HG02943 (cell line): Measurements from ENCODE around the gene SLC2A10.

Experiments used
- ATAC-seq: cut with Tn5 transposase; IDR thresholded peaks from one replicate; pipeline ENCODE4 v1.9.1; 2021; ENCODE audit warnings: mild to moderate bottlenecking, low read depth, moderate library complexity; ENCODE audit not compliant: unreplicated experiment

Gene SLC2A10

DNA sequence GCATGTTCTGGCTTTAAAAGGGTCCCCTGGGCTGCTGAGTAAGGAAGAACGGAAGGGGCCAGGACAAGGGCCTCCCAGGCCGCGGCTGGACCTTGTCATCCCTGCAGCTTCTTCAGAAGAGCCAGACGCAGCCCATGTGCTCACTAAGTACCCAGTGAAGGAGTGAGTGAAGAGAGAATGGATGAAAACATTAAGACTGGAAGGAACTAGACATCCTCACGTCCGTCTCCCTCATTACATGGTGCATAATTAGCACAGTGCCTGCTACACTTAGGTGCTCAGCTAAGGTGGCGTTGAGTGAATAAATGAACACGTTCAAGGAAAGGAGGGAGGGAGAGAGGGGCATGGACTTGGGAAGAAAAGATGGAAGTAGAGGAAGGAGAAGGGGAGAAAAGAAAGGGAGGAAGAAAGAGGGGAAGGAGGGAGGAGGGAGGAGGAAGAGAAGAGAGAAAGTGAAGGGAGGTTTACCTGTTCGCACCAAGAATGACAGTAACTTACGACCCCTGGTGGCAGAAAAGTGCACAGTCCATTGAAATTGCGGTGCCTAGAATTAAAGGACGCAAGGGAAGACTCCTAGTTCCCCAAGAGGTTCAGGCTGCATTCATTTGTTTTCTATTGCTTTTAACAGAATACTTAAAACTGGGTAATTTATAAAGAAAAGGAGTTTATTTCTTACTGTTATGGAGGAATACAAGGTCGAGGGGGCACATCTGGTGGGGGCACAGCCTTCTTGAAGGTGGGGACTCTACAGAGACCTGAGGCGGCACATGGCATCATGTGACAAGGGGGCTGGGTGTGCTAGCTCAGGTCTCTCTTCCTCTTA lies 28.2 kb upstream of the SLC2A10 start:
- ATAC-seq, result no peak

DNA sequence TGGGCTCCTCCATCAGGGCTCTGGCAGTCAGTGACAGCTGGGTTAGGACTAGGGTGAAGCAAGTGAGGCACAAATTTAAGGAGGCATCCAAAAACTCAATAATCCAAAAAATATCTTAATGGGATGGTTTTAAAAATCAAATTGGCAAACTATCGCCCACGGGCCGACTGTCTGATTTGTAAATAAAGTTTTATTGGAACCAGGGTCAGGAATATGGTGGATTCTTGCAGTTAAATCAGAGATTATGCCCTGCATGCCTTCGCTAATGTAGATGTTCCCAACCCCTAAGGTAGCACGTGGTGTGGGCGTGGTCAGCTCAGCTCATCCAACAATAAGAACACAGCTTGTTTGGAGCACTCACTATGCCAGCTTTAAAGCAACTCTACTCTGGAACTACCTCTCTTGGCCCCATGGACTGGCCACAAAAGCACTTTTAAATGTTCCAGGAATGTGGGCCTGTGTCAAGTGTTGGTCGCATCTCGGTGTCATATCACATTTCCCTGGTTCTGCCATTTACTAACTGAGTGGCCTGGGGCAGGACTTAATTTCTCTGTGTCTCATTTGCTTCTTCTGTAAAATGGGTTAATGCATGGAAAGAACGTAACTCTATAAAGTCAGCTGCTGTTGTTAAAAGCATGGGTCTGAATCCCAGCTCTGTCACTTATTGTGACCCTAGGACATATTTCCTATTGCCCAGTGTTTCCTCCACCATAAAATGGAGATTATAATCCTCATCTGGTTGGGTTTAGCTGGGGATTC lies 27.2 kb upstream of the SLC2A10 start:
- ATAC-seq, result no peak

DNA sequence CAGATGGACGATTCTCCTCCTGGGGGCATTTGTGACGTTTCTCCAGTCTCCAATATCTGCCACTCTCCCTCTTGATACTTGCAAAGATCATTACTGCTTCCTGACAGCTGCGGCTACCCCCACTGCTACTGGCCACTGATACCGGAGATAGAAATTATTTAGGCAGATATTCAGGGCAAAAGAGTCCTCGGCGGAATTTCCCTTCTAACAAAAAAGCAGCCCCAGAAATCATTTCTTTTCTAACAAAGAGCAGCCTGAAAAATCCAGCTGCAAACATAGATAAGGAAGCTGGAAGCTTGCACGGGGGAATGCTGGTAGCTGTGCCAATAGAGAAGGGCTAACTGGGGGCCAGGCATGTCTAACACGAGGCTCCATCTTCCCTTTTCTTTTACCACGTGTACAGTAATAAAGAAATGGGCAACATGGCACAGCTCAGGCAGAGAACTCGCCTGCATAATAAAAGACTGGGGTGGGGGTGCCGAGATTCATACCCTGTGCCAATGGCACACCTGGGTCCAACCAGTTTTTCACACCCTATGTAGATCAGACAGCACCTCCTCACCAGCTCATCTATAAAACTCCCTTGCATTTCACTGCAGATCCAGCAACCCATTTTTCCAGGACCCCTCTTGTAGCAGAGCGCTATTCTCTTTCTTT lies 26.3 kb upstream of the SLC2A10 start:
- no peak for ATAC-seq

DNA sequence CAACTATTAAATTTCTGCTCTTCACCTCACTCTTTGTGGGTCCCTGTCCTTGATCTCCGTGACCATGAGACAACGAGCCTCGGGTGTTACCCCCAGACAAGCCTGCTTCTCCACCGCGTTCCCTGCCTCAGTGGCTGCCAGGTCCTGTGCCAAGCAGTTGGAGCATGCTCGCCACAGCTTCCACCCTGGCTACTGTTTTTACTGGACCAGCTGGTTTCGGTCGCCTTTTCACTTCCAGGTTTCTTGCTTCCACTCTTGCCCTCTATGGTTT lies 25.8 kb upstream of the SLC2A10 start:
- no peak for ATAC-seq

DNA sequence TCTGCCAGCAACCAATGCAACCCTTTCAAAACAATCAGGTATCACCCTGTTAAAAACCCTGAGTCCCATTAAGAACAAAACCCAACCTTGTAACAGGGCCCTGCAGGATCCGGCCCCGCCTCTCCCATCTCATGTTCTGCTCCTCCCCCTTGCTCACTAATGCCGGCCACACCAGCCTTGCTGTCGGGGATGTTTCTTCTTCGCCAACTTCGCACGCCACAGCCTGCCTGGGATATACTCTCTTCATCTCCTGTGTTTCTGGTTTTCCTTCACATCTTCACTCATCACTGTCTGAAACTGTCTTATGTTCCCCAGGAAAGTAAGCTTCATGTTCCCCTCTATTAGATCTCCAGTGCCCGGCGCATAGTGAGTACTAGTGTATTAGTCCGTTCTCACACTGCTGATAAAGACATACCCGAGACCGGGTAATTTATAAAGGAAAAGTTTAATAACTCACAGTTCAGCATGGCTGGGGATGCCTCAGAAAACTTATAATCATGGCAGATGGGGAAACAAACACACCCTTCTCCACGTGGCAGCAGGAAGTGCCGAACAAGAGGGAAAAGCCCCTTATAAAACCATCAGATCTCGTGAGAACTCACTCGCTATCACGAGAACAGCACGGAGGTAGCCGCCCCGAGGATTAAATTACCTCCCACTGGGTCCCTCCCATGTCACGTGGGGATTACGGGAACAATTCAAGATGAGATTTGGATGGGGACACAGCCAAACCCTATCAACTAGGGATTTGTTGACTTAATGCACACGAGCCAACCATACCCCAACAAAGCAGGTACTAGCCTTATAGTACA lies 25.3 kb upstream of the SLC2A10 start:
- ATAC-seq, result no peak

DNA sequence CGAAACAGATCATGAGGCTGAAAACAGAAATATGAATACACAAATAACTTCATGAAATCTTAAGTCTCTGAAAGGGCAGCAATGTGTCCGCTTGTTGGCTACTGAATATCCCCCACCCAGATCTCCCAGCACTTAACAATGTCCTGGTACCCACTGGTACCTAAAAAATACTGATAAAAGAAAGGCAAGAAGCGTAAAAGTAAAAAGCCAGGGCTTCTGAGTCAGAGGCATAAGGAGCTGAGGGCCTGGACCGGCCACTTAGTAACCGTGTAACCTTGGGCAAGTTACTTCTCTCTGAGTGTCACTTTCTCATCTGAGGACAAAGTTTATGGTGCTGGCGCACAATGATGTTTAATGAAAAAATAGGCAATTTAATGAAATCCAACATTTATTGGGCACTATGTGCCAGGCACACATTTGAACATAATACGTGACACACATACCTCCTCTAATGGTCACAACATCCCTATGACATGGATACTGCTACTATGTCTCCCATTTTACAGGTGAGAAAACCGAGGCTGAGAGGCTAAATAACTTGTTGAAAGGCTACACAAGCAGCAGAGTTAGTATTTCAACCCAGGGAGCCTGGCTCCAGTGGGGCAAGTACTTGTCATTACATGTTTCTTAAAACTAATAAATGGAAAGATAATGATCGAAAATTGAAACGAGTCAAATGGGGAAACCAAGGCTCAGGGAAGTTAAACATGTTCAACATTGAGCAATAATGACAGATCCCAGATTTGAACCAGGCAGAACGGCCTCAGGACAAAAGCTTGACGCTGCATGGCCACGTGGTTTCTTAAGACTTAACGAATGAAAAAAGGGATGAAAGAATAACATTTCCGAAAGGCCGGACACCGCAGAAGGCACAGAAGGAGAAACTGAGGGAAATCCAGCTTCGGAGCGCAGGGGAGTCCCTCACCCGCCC lies 21.0 kb upstream of the SLC2A10 start:
- no peak for ATAC-seq

DNA sequence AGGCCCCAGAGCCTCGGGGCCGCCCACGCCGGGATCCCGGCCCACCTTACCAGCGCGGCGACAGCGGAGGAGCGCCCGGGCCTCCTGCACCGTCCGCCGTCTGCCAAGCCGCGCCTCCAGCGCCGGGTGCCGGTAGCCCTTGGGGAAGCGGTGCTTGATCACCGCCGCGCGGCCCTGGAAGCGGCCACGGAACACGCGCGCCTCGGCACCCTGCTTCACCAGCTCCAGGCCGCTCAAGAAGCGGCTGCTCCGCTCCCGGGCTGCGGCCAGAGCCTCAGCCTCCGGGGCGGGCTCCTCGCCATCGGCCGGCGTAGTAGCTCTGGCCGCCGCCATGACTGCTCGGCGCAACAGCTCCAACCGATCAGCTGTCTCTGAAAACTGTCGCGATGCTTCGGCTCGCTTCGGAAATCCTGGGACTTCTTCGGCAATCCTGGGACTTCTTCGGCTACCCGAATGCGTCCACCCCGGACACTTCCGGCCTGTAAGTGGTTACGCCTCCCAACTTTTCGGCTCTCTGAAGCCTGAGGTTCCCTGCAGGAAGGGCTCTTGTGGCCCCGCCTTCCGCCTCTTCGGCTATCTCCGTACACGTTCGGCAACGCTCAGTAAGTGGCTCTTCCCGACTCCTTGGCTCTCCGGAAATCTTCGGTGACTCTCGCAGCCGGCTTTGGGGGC lies 20.2 kb upstream of the SLC2A10 start, which contains the start of gene TP53RK:
TSS of gene TP53RK (minus strand) at position 363 of the 672 bp plus-strand sequence. CDS start at position 333, 30 bp downstream.
- ATAC-seq, result peak; percentile 92

DNA sequence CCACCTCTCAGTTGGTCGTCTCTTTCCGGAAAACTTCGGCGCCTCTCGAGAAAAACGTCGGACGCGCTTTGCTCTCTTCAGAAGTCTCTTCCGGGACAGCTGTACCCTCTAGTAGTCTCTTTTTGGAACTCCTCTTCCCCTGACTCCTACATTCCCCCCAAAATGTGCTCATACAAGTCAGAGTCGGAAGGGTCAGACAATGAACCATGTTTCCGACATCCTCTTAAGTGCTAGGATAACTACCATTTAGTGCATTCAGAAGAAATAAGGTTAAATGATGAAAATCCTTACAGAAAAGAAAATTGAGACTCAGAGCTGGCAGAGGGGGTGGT lies 19.7 kb upstream of the SLC2A10 start:
- no peak for ATAC-seq

DNA sequence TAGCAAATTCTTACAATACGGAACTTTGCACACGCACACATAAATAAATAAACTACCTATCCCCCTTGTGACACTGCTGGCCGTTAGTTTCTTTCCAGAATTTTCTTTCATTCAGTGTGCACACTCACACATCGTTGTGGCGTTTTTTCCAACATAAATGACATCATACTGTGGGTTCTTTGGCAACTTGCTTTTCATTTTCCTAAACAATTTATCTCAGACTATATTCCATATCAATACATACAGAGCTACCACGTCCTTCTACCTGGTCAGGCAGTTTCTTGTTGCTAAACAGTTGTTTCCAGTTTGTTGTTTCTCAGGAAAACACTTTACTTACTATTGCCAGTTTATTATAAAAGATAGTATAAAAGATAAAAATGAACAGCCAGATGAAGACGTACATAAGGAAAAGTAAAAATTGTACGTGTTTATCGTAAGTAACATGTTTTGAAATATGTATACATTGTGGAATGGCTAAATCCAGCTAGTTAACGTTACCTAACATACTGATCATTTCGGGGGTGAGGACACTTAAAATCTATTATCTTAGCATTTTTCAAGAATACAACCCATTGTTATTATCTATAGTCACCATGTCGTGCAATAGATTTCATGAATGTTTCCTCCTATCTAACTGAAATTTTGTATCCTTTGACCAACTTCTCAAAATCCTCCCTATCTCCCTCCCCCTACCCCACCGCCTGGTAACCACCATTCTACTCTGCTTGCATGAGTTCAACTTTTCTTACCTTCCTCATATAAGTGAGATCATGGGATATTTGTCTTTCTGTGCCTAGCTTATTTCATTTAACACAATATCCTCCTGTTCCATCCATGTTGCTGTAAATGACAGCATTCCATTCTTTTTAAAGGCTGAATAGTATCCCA lies 19.0 kb upstream of the SLC2A10 start:
- no peak for ATAC-seq

DNA sequence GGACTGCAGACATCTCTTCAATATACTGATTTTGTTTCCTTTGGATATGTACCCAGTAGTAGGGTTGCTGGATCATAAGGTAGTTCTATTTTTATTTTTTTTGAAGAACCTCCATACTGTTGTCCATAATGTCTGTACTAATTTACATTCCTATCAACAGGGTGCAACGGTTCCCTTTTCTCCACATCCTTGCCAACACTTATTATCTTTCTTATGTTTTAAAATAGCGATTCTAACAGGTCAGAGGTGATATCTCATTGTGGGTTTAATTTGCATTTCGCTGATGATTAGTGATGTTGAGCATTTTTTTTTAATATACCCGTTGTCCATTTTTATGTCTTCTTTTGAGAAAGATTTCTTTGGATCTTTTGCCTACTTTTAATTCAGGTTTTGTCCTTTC lies 18.3 kb upstream of the SLC2A10 start:
- ATAC-seq, result no peak

DNA sequence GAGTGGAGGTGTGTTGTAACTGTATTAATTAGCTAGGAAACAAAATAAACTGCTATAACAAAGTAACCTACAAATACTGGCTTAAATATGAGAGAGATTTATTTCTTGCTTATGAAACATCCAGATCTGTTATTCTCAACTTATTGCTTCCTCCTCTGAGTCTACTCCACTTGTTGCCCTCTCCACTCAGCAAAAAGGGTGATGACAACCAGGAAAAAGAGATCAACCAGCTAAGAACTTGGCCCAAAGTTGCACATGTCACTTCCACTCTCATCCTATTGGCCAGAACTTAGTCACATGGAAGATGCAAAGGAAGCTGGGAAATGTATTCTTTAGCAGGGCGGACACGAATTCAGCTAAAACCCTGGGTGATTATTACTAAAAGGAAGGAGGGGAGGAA lies 15.0 kb upstream of the SLC2A10 start:
- ATAC-seq, result no peak

DNA sequence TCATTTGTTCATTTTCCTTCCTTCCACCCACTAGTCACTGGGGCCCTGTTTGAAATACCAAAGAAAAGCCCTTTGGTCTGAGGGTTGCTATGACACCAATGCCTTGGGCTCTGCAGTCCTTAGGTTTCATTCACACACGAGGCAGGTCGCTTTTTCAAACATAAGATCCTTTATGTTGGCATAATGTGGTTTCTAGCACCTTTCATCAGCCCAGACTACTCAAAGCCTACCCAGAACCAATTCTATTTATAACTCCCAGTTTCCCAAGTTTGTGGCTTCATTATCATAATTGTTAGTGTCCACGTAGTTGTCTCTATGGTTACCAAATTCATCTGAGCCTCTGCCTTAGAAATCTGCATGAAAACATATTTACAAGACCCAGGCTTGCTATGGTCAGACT lies 13.6 kb upstream of the SLC2A10 start:
- no peak for ATAC-seq

DNA sequence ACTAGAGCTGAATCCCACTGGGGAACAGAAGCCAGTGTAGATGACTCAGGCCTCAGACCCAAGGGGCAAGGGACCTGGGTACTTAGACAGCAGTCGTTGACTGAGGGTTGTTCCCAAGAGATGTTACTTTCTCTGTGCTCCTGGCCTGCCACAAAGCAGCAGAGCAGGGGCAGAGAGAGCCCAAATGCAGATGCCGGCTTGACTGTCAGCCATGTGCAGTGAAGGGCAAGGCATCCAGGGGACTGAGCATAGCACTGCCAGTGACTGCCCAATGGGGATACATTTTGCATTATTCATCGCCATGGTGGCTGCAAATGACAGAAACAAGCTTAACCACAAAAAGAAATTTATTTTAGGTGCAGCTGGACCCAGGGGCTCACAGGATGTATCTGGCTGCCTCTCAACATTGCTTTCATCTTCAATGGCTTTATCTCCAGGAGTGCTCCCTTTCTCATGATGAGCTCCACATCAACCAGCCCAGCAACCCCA lies 12.6 kb upstream of the SLC2A10 start:
- no peak for ATAC-seq

DNA sequence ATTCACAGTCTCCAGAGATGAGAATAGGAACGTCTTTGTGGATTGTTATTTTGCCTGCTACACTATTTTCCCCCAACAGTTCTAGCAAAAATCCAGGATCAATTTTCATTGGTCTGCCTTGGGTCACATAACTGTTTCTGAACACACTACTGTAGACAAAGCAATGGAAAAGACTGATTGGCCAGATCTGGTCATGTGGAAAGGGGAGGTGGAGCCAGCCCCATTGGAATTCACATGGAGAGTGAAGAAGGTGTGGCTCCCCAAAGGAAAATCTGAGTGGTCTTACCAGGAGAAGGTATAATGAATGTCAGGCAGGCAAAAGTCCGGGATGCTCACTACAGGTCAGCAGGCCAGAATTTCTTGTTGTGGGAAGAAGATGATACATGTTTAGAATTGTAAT lies 10.7 kb upstream of the SLC2A10 start:
- ATAC-seq, result no peak

DNA sequence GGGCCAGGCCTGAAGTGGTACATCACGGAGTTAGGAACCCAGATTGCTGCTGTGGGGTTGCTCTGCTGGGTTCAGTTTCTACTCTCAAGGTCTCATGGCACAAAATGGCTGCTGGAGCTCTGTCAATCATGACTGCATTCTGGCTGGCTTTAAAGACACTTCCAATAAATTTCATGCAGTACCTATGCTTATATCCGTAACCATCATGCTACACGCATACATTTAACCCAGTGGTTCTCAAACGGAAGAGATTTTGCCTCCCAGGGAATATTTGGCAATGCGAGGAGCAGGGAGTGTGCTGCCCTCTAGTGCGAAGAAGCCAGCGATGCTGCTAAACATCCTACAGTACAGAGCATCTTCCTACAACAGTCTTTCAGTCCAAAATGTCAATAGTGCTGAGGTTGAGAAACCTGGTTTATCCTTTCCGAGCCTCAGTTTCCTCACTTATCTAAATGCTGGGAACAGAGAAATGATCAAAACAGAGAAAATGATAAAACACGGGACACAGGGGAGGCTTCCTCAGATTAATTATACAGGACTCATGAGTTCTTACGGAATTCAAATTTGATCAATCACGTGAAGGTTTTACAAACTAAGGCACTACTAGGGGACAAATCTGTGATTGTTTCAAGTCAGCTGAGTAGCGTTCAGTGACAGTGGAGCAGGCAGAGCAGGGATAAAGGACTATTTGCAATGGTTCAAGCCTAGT lies 9.6 kb upstream of the SLC2A10 start:
- ATAC-seq, result no peak

DNA sequence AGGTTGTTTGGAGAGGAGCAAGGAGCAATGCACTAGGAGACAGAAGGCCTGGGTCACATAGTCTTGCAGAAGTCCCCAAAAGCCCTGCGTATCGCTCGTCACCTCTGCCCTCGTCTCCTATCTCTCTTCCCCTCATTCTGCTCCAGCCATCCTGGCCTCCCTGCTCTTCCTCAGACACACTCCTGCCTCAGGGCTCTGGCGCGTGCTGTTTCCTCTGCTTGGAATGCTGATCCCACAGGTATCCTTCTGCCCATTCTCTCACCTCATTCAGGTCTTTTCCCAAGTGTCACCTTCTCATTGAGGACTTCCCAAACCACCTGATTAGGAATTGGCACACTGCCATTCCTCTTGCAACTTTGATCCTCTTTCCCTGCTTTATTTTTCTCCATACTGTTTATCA lies 9.0 kb upstream of the SLC2A10 start:
- no peak for ATAC-seq

DNA sequence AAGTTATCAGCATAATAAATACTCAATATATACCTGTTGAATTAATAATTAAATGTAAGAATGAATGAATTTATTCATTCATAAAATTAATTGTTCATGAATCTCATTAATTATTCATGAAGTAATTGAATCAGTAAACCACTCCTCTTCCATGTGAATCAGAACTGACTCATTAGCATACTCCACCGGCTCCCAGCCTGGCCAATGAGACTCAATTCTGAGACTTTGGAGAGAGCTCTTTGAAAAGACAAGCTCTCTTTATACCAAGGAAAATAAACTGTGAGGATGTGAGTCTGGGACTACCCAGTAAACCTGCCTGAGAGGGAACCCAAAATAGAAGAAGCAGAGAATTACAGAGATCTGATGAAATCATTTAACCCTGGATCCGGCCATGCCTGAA lies 8.4 kb upstream of the SLC2A10 start:
- no peak for ATAC-seq

DNA sequence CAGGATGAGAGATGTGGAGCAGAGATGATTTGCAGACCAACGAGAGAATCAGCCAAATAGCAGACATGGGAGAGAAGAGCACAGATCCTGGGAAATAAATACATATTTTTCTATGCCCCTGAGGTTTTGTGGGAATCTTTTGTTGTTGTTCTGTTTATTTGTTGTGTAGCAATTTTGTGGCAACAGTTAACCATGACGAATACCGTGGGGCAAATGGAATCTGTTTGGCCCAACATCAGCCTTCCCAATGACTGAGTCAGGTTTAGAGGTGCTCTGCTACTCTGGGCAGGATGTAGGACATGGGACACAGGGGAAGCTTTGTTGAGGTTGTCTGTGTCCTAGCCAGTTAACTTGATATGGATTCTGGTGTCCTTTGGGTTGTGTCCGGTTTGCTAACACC lies 7.9 kb upstream of the SLC2A10 start:
- no peak for ATAC-seq
